ENCODE results near the gene SUPT3H.

GRCh38 chr6:45415788-45416518 is 38.2 kb upstream of the SUPT3H start:
- TF ChIP-seq CTCF (IDR thresholded peaks at IDR 0.05): no peak
- no peak for TF ChIP-seq POLR2A (IDR thresholded peaks at IDR 0.05)
- no peak for TF ChIP-seq EP300 (IDR thresholded peaks at IDR 0.05)

All from ovary (tissue), 3 donors.